HCT116 (cell line): ENCODE measurements around the gene PROM2. TPM values are rescaled to one million over a fixed set of nuclear protein-coding genes. Genes with fewer than 3 reads are reported as not detected.

Experiments
- ATAC-seq: fragments of 200-7000 bp; cut with Tn5 transposase; 2 replicates; pipeline ENCODE4 v1.9.1; 2020; ENCODE audit warnings: mild to moderate bottlenecking, moderate library complexity
- BruUV-seq: library from RNA; stranded (reverse); fragments of 400-500 nt; replicated peaks from 2 replicates; lab custom pipeline; 2021; lab: Mats Ljungman, UMichigan
- CTCF ChIA-PET: fragments of 300-600 bp; sonication (Branson Sonifier 250); formaldehyde crosslinking; loops from one replicate; lab custom pipeline; 2021; ENCODE audit warnings: antibody characterized with exemption; lab: Charles Lee
- POLR2A ChIA-PET: fragments of 300-600, 350-600 bp; sonication (Branson Sonifier 250); formaldehyde crosslinking; loops from one replicate; lab custom pipeline; 2021; ENCODE audit warnings: antibody characterized with exemption; lab: Charles Lee
- RAD21 ChIA-PET, 2 experiments: fragments of 300-600 bp; sonication (Branson Sonifier 250); formaldehyde crosslinking; loops; one replicate each; lab custom pipeline; 2023; ENCODE audit warnings: low total read pairs in 2 of 2; ENCODE audit not compliant: uncharacterized antibody in 2 of 2, unreplicated experiment in 2 of 2, low non-redundant PET in 1 of 2; lab: Charles Lee
- DNase-seq: peaks from one replicate; pipeline ENCODE4 v3.0.0-alpha.2; 2010; ENCODE audit warnings: low read depth, low spot score
- H2AFZ ChIP-seq: fragments of 200-600 bp; shearing (Covaris generic), sonication (generic); 2 replicates; pipeline ENCODE4 v1.6.1; 2017; ENCODE audit warnings: low read depth, mixed run types, mixed read lengths, antibody characterized with exemption, low read length; ENCODE audit not compliant: poor library complexity, severe bottlenecking
- H3K27ac ChIP-seq: 2 replicates; pipeline ENCODE4 v1.5.1; 2012; ENCODE audit warnings: low read depth, low read length
- H3K27me3 ChIP-seq: fragments of 200-600 bp; sonication (generic); 2 replicates; pipeline ENCODE4 v1.6.1; 2016; ENCODE audit warnings: mixed run types, low read length, mixed read lengths; ENCODE audit not compliant: insufficient read depth
- H3K36me3 ChIP-seq, 2 experiments: fragments of 200-500 bp in 1 of 2; fragments of 200-600 bp in 1 of 2; sonication (Bioruptor generic) in 1 of 2; sonication (generic) in 1 of 2; 2 replicates each; pipeline versions ENCODE4 v1.5.1 to v1.6.1; 2014 to 2016; ENCODE audit warnings: low read length in 2 of 2, inconsistent platforms in 1 of 2, mixed read lengths in 1 of 2, mixed run types in 1 of 2; ENCODE audit not compliant: insufficient read depth in 2 of 2, control insufficient read depth in 1 of 2
- H3K4me1 ChIP-seq, 2 experiments: fragments of 200-600 bp in 1 of 2; sonication (generic) in 1 of 2; 2 replicates each; pipeline versions ENCODE4 v1.5.1 to v1.6.1; 2012 to 2017; ENCODE audit warnings: low read length in 2 of 2, inconsistent platforms in 1 of 2, mild to moderate bottlenecking in 1 of 2, mixed read lengths in 1 of 2, mixed run types in 1 of 2, moderate library complexity in 1 of 2; ENCODE audit not compliant: insufficient read depth in 2 of 2, control insufficient read depth in 1 of 2
- H3K4me2 ChIP-seq: fragments of 200-600 bp; sonication (generic); 2 replicates; pipeline ENCODE4 v1.6.1; 2017; ENCODE audit warnings: mixed run types, low read length, mixed read lengths
- H3K4me3 ChIP-seq, 2 experiments: fragments of 200-600 bp in 1 of 2; sonication (generic) in 1 of 2; replicated peaks in 1 of 2; 2 replicates each; pipeline ENCODE4 v1.5.1; 2011 to 2016; ENCODE audit warnings: low read length in 2 of 2, control low read depth in 1 of 2, low read depth in 1 of 2, mild to moderate bottlenecking in 1 of 2, mixed read lengths in 1 of 2, mixed run types in 1 of 2
- H3K79me2 ChIP-seq: fragments of 200-600 bp; sonication (generic); 2 replicates; pipeline ENCODE4 v1.6.1; 2017; ENCODE audit warnings: mild to moderate bottlenecking, mixed run types, low read length, moderate library complexity, mixed read lengths; ENCODE audit not compliant: insufficient read depth
- H3K9ac ChIP-seq: fragments of 200-600 bp; sonication (generic); 2 replicates; pipeline ENCODE4 v1.6.1; 2016; ENCODE audit warnings: low read length, mixed read lengths
- H3K9me2 ChIP-seq: fragments of 200-600 bp; sonication (generic), shearing (Covaris generic); 2 replicates; pipeline ENCODE4 v1.6.1; 2017; ENCODE audit warnings: mixed run types, mild to moderate bottlenecking, moderate library complexity; ENCODE audit not compliant: insufficient read depth
- H3K9me3 ChIP-seq, 2 experiments: fragments of 200-500 bp in 1 of 2; fragments of 200-600 bp in 1 of 2; sonication (Bioruptor generic) in 1 of 2; sonication (generic) in 1 of 2; 2 replicates each; pipeline ENCODE4 v1.6.1; 2014 to 2017; ENCODE audit warnings: low read length in 2 of 2, mixed read lengths in 2 of 2, inconsistent platforms in 1 of 2, low read depth in 1 of 2, mild to moderate bottlenecking in 1 of 2, mixed run types in 1 of 2, moderate library complexity in 1 of 2; ENCODE audit not compliant: control insufficient read depth in 1 of 2, insufficient read depth in 1 of 2
- H4K20me1 ChIP-seq: fragments of 200-600 bp; sonication (generic), shearing (Covaris generic); 2 replicates; pipeline ENCODE4 v1.6.1; 2017; ENCODE audit warnings: mixed run types, mild to moderate bottlenecking, moderate library complexity; ENCODE audit not compliant: insufficient read depth
- CBX3 ChIP-seq: IDR thresholded peaks from 2 replicates; pipeline ENCODE4 v1.6.1; 2012; ENCODE audit warnings: low read depth
- CEBPB ChIP-seq: IDR thresholded peaks from 2 replicates; pipeline ENCODE4 v1.6.1; 2012; ENCODE audit warnings: low read depth
- EGR1 ChIP-seq: IDR thresholded peaks from 2 replicates; pipeline ENCODE4 v1.6.1; 2012; ENCODE audit warnings: low read depth
- ELF1 ChIP-seq: IDR thresholded peaks from 2 replicates; pipeline ENCODE4 v1.6.1; 2012; ENCODE audit warnings: low read depth, borderline replicate concordance
- EZH2 ChIP-seq: fragments of 200-600 bp; sonication (generic); IDR thresholded peaks from 2 replicates; pipeline ENCODE4 v1.6.1; 2017; ENCODE audit warnings: antibody characterized with exemption, mixed run types
- EZH2phosphoT487 ChIP-seq: fragments of 200-600 bp; IDR thresholded peaks from 2 replicates; pipeline ENCODE4 v1.6.1; 2018; ENCODE audit warnings: antibody characterized with exemption, borderline replicate concordance
- FOSL1 ChIP-seq: IDR thresholded peaks from 2 replicates; pipeline ENCODE4 v1.6.1; 2012; ENCODE audit warnings: low read depth
- JUND ChIP-seq: IDR thresholded peaks from 2 replicates; pipeline ENCODE4 v1.6.1; 2012
- POLR2A ChIP-seq: IDR thresholded peaks from 2 replicates; pipeline ENCODE4 v1.7.0; 2011; ENCODE audit warnings: borderline replicate concordance; ENCODE audit not compliant: insufficient read depth, insufficient read length; ENCODE audit errors: extremely low read depth
- POLR2AphosphoS5 ChIP-seq: IDR thresholded peaks from 2 replicates; pipeline ENCODE4 v1.6.1; 2011; ENCODE audit warnings: mild to moderate bottlenecking, low read depth, low read length, moderate library complexity
- RAD21 ChIP-seq: IDR thresholded peaks from 2 replicates; pipeline ENCODE4 v1.6.1; 2012; ENCODE audit warnings: low read depth, mild to moderate bottlenecking
- SIN3A ChIP-seq: IDR thresholded peaks from 2 replicates; pipeline ENCODE4 v1.6.1; 2012; ENCODE audit warnings: low read depth
- SP1 ChIP-seq: IDR thresholded peaks from 2 replicates; pipeline ENCODE4 v1.6.1; 2012; ENCODE audit warnings: low read depth
- SRF ChIP-seq: IDR thresholded peaks from 2 replicates; pipeline ENCODE4 v1.6.1; 2012; ENCODE audit warnings: low read depth
- TCF7L2 ChIP-seq: IDR thresholded peaks from 2 replicates; pipeline ENCODE4 v1.7.0; 2011; ENCODE audit warnings: borderline replicate concordance, inconsistent platforms; ENCODE audit not compliant: insufficient read depth, insufficient read length; ENCODE audit errors: extremely low read depth
- YY1 ChIP-seq: IDR thresholded peaks from 2 replicates; pipeline ENCODE4 v1.6.1; 2011; ENCODE audit warnings: low read length, low read depth, moderate library complexity, mild to moderate bottlenecking; ENCODE audit not compliant: insufficient replicate concordance; ENCODE audit errors: extremely low read depth
- ZFX ChIP-seq: fragments of 450-650 bp; IDR thresholded peaks from 2 replicates; pipeline ENCODE4 v1.6.1; 2017
- ZNF274 ChIP-seq: fragments of 200-500 bp; sonication (Bioruptor generic); IDR thresholded peaks from 2 replicates; pipeline ENCODE4 v1.6.1; 2014; ENCODE audit warnings: mild to moderate bottlenecking, low read depth, low read length, inconsistent platforms
- intact Hi-C: fragments of 100-400 bp; cut with micrococcal nuclease; formaldehyde crosslinking; loops from 2 replicates; pipeline ENCODE4 v1.10.0; 2022
- total RNA-seq: library from RNA; stranded (reverse); gene quantifications from one replicate; pipeline ENCODE4 v1.2.1, GENCODE V29; 2021; ENCODE audit not compliant: unreplicated experiment
- TF ChIP-seq, protein P1 (sequence below): IDR thresholded peaks from 2 replicates; pipeline ENCODE4 v1.6.1; 2012
- TF ChIP-seq, protein P2 (sequence below): IDR thresholded peaks from 2 replicates; pipeline ENCODE4 v1.6.1; 2012

The PROM2 gene
- total RNA-seq, 1 experiment from 2014 or later = 11.9 TPM

DNA sequence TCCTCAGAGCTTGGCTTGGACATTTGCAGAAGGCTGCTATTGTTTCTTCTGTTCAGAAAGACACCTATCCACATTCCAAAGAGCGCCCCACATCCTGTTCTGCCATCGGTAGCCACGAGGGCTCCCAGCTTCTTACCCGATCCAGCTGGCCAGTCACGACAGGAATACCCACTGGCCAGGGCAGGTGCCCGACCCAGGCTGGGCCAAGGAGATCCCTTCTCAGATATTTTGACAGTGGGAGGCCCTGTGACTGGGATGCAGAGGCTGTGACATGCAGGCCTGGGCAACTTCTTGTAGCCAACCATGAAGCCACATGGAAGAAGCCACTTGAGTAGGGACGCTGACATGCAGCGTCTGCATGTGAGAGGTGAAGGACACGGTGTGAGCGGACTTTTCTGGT is 57.4 kb downstream of the PROM2 start:
- H3K36me3 ChIP-seq = no peaks in the 10 kb centered on the region
- H3K9ac ChIP-seq = no peak overlapping the region
- no peak for DNase-seq
- H3K79me2 ChIP-seq = no peaks in the 10 kb centered on the region
- no peak overlapping the region for H3K4me3 ChIP-seq
- CTCF ChIA-PET = no interaction called here
- H3K27ac ChIP-seq = no peak overlapping the region
- no peak for TF ChIP-seq POLR2A
- no peak for TF ChIP-seq TCF7L2
- no peak for TF ChIP-seq POLR2AphosphoS5
- TF ChIP-seq CBX3 = no peak
- TF ChIP-seq SIN3A = no peak
- TF ChIP-seq EZH2phosphoT487 = no peak
- TF ChIP-seq EGR1 = no peak
- no peak for TF ChIP-seq ZFX
- TF ChIP-seq, protein P1, sequence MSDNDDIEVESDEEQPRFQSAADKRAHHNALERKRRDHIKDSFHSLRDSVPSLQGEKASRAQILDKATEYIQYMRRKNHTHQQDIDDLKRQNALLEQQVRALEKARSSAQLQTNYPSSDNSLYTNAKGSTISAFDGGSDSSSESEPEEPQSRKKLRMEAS = no peak
- TF ChIP-seq, protein P2, sequence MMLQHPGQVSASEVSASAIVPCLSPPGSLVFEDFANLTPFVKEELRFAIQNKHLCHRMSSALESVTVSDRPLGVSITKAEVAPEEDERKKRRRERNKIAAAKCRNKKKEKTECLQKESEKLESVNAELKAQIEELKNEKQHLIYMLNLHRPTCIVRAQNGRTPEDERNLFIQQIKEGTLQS = no peak
- TF ChIP-seq EZH2 = no peak
- TF ChIP-seq SRF = no peak
- TF ChIP-seq ELF1 = no peak
- TF ChIP-seq JUND = no peak
- H3K27me3 ChIP-seq = no peaks in the 10 kb centered on the region
- POLR2A ChIA-PET = no interaction called here
- H2AFZ ChIP-seq = no peak overlapping the region
- intact Hi-C loops = no loop called here
- no peak for ATAC-seq
- no TSS peak for BruUV-seq
- H3K9me3 ChIP-seq = no peaks in the 10 kb centered on the region
- H3K4me1 ChIP-seq = peaks cover 16 to 22% of the 10 kb centered on the region in 2 experiments; a peak in 3 of 4 replicates
- H3K4me2 ChIP-seq = no peak overlapping the region
- H4K20me1 ChIP-seq = no peaks in the 10 kb centered on the region
- no peaks in the 10 kb centered on the region for H3K9me2 ChIP-seq
- RAD21 ChIA-PET = no interaction called here

DNA sequence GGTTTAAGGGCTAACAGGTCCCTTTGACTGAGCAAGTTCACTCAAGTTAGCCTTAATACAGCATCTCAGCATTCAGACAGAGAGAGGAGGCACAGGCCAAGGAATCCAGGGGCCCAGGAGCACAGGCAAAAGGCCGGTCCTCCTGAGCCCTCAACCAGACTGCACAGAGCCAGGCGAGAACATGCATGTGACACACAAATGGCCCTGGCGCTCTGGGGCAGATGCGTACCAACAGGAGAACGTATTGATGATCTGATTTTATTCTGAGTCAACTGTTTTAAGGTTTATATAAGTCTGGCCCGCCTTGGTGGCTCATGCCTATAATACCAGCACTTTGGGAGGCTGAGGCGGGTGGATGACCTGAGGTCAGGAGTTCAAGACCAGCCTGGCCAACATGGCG is 57.8 kb downstream of the PROM2 start:
- ChIA-PET CTCF (no interaction called here), POLR2A (no interaction called here), RAD21 (no interaction called here)
- no peak for TF ChIP-seq POLR2AphosphoS5
- no peak for TF ChIP-seq EZH2phosphoT487
- TF ChIP-seq JUND = no peak
- no peak for TF ChIP-seq CEBPB
- no peak for TF ChIP-seq TCF7L2
- TF ChIP-seq FOSL1 = no peak
- no peak for TF ChIP-seq RAD21
- TF ChIP-seq ZNF274 = no peak
- no peak for TF ChIP-seq CBX3
- no peak for TF ChIP-seq YY1
- no peak for TF ChIP-seq ZFX
- TF ChIP-seq POLR2A = no peak
- no peak for TF ChIP-seq SIN3A
- no peak for TF ChIP-seq SP1
- Histone ChIP-seq H3K79me2 (no peaks in the 10 kb centered on the region), H3K27me3 (no peaks in the 10 kb centered on the region), H3K9ac (no peak overlapping the region), H2AFZ (no peak overlapping the region), H4K20me1 (no peaks in the 10 kb centered on the region), H3K4me3 (no peak overlapping the region), H3K4me2 (no peak overlapping the region), H3K27ac (no peak overlapping the region), H3K9me3 (no peaks in the 10 kb centered on the region), H3K4me1 (peaks cover 16 to 22% of the 10 kb centered on the region in 2 experiments; a peak in 3 of 4 replicates), H3K9me2 (no peaks in the 10 kb centered on the region), H3K36me3 (no peaks in the 10 kb centered on the region)
- ATAC-seq = no peak
- BruUV-seq = no TSS peak
- intact Hi-C loops = no loop called here
- DNase-seq = no peak
